Stimulated activated naive B cell treated with anti-CD40 and anti-IgM and Interleukin-4, amounts not matched to agents 10 μg/mL and 1 μg/mL and 100 μg/mL, for 72 hours (primary cell): ENCODE results near the gene CCNF.
"Not testable (repeated sequence)": the region's sequence is repeated elsewhere in the genome, so short reads cannot be mapped to it uniquely, and the experiment has no call there.

Experiments
- ATAC-seq, 2 donors: fragments of 150-1000 bp; cut with Tn5 transposase; replicated peaks; 2 replicates each; pipeline ENCODE4 v1.10.0; 2021; ENCODE audit warnings: moderate library complexity in 1 of 2
- DNase-seq: peaks from one replicate; pipeline ENCODE4 v3.0.0; 2021
- H3K27ac Mint-ChIP-seq: one replicate; pipeline ENCODE4 v1.8.0; 2022; ENCODE audit warnings: mild to moderate bottlenecking, mixed read lengths
- H3K27me3 Mint-ChIP-seq, 2 donors: one replicate each; pipeline ENCODE4 v1.8.0; 2022; ENCODE audit warnings: mixed read lengths in 2 of 2
- H3K36me3 Mint-ChIP-seq, 2 donors: one replicate each; pipeline ENCODE4 v1.8.0; 2022; ENCODE audit warnings: mixed read lengths in 2 of 2, mild to moderate bottlenecking in 1 of 2
- H3K4me1 Mint-ChIP-seq, 2 donors: one replicate each; pipeline ENCODE4 v1.8.0; 2022; ENCODE audit warnings: mixed read lengths in 2 of 2, mild to moderate bottlenecking in 1 of 2
- H3K4me3 Mint-ChIP-seq, 2 donors: one replicate each; pipeline ENCODE4 v1.8.0; 2022; ENCODE audit warnings: mild to moderate bottlenecking in 2 of 2, mixed read lengths in 2 of 2, moderate library complexity in 1 of 2
- H3K9me3 Mint-ChIP-seq, 2 donors: one replicate each; pipeline ENCODE4 v1.8.0; 2022; ENCODE audit warnings: mixed read lengths in 2 of 2, mild to moderate bottlenecking in 1 of 2

Gene CCNF

DNA sequence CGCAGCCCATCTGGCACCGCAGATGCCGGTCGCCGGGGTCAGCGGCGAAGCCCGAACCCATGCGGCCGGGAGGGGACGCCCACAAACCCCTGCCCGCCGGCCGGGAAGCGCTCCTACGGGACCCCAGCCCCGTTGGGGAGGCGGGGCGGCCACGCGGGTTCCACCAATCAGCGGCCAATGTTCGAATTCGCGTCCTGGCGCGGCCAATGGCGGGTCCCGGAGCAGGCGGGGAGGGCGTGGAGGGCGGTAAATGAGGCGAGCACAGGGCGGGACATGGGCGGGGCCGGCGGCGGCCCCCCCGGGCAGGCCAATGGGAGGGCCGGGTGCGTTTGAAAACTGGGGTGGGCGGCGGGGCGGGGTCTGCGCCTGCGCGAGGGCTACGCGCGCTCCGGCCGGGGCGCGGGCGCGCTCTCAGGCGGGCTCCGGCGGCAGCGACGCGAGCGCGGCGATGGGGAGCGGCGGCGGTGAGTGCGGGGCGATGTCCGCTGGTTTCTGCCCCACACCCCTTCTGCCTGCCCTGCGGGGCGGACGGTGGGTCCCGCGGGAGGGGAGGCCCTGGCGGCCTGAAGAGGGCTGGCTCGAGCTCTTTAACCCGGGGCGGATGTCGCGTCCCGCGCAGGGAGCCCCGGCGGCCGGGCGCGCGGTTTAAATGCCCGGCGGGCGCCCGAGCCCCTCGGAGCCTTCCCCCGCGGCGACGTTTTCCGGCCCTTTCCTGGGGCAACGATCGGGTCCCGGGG, at the start of gene CCNF:
CCNF (plus strand) TSS at position 414 of the 737 bp plus-strand sequence; CDS start at position 449, 35 bp downstream.
- ATAC-seq, result peak; percentile 93 to 96
- Mint-ChIP-seq H3K9me3 (no peaks in the 10 kb centered on the region), H3K4me1 (peaks cover 13 to 18% of the 10 kb centered on the region in 2 donors), H3K27ac (peak within 1 kb of the TSS; percentile 67), H3K4me3 (peak within 1 kb of the TSS; percentile 89 to 90), H3K36me3 (peaks cover 6 to 7% of the 10 kb centered on the region in 2 donors), H3K27me3 (no peaks in the 10 kb centered on the region)
- peak; percentile 90 for DNase-seq

DNA sequence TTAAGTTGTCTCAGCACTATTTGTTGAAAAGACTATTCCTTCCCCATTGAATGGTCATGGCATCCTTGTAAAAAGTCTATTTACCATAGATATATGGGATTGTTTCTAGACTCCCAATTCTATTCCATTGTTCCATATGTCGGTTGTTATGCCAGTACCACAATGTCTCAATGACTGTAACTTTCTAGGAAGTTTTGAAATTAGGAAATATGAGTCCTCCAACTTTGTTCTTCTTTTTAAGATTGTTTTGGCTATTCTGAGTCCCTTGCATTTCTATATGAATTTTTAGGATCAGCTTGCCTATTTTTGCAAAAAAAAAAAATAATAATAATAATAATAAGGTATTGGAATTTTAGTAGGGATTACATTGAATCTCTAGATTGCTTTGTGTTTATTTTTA, 45.7 kb upstream of the CCNF start:
- Mint-ChIP-seq H3K9me3 (peaks cover 2 to 4% of the 10 kb centered on the region in 2 donors), H3K4me1 (no peaks in the 10 kb centered on the region), H3K27ac (no peak overlapping the region), H3K36me3 (peaks cover 2 to 4% of the 10 kb centered on the region in 2 donors), H3K4me3 (no peak overlapping the region), H3K27me3 (peaks cover 12 to 36% of the 10 kb centered on the region in 2 donors)
- DNase-seq (no peak), ATAC-seq (no peak)

DNA sequence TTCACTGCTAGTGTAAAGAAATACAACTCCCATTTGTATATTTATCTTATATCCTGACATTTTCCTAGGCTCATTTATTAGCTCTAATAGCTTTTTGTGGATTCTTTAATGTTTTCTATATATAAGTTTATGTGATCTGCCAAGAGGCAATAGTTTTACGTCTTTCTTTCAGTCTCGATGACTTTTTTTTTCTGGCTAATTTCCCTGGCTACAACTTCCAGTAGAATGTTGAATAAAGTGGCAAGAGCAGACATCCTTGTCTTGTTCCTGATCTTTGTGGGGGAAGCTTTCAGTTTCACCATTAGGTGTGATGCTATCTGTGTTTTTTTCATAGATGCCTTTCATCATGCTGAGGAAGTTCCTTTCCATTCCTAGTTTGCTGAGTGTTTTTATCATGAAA, 44.8 kb upstream of the CCNF start:
- H3K27ac Mint-ChIP-seq, result no peak overlapping the region
- ATAC-seq (no peak), DNase-seq (no peak)
- H3K27me3 Mint-ChIP-seq, result peaks cover 12 to 40% of the 10 kb centered on the region in 2 donors
- H3K36me3 Mint-ChIP-seq, result peaks cover 4 to 7% of the 10 kb centered on the region in 2 donors
- H3K4me1 Mint-ChIP-seq, result no peaks in the 10 kb centered on the region
- no peak overlapping the region for H3K4me3 Mint-ChIP-seq
- peaks cover 7 to 9% of the 10 kb centered on the region in 2 donors for H3K9me3 Mint-ChIP-seq

- Mint-ChIP-seq H3K27me3 (peaks cover 12 to 40% of the 10 kb centered on the region in 2 donors), H3K9me3 (peaks cover 7 to 9% of the 10 kb centered on the region in 2 donors), H3K27ac (no peak overlapping the region), H3K4me1 (no peaks in the 10 kb centered on the region), H3K4me3 (no peak overlapping the region), H3K36me3 (peaks cover 6 to 7% of the 10 kb centered on the region in 2 donors)
- ATAC-seq (no peak), DNase-seq (no peak)
Measured at GRCh38 chr16:2385190-2385836, 43.9 kb upstream of the CCNF start.

DNA sequence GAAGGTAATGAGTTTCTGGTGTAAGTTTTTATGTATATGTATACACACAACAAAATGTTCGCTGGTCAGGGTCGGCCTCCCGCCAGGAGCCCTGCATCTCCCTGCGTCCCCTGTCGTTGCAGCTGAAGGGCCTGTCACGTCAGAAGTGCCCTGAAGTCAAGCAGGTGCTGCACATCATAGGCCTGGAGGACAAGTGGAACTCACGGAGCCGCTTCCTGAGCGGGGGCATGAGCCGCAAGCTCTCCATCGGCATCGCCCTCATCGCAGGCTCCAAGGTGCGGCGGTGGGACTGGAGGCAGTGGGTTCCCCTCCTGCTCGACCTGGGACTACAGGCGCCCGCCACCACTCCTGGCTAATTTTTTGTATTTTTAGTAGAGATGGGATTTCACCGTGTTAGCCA, 43.3 kb upstream of the CCNF start:
- not testable (repeated sequence) for H3K36me3 Mint-ChIP-seq

DNA sequence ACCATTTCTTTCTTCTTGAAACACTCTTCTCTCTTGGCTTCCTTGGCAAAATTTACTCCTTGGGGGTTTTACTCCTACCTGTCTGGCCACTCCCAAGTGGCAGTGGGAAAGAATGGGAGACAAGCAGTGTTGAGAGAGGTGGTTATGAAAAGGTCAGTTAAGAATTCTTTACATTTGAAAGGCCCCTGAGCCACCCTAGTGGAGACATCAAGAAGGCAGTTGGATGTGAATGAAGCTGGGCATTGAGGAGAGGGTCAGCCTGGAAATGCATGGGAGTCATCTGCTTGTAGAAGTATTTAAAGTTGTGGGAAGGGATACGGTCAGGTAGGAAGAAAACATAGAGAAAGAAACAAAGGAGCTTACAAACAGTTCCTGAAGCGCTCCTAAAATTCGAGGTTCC, 42.3 kb upstream of the CCNF start:
- Mint-ChIP-seq H3K36me3 (peaks cover 6 to 7% of the 10 kb centered on the region in 2 donors), H3K4me3 (no peak overlapping the region), H3K4me1 (no peaks in the 10 kb centered on the region), H3K27ac (no peak overlapping the region), H3K27me3 (peaks cover 17 to 43% of the 10 kb centered on the region in 2 donors), H3K9me3 (peaks cover 7 to 9% of the 10 kb centered on the region in 2 donors)
- DNase-seq (no peak), ATAC-seq (no peak)

More for the DNA sequence above, 43.3 kb upstream of the CCNF start:
- H3K27me3 Mint-ChIP-seq, result peaks cover 13 to 42% of the 10 kb centered on the region in 2 donors
- not testable (repeated sequence) for ATAC-seq, H3K27ac Mint-ChIP-seq, H3K9me3 Mint-ChIP-seq, H3K4me3 Mint-ChIP-seq, H3K4me1 Mint-ChIP-seq, DNase-seq

GRCh38 chr16:2388139-2388874, 40.9 kb upstream of the CCNF start:
- H3K27me3 Mint-ChIP-seq, result peaks cover 13 to 44% of the 10 kb centered on the region in 2 donors
- no peak overlapping the region for H3K27ac Mint-ChIP-seq
- peaks cover 6 to 7% of the 10 kb centered on the region in 2 donors for H3K36me3 Mint-ChIP-seq
- ATAC-seq (no peak), DNase-seq (no peak)
- no peak overlapping the region for H3K4me3 Mint-ChIP-seq
- H3K4me1 Mint-ChIP-seq, result no peaks in the 10 kb centered on the region
- peaks cover 7 to 9% of the 10 kb centered on the region in 2 donors for H3K9me3 Mint-ChIP-seq

DNA sequence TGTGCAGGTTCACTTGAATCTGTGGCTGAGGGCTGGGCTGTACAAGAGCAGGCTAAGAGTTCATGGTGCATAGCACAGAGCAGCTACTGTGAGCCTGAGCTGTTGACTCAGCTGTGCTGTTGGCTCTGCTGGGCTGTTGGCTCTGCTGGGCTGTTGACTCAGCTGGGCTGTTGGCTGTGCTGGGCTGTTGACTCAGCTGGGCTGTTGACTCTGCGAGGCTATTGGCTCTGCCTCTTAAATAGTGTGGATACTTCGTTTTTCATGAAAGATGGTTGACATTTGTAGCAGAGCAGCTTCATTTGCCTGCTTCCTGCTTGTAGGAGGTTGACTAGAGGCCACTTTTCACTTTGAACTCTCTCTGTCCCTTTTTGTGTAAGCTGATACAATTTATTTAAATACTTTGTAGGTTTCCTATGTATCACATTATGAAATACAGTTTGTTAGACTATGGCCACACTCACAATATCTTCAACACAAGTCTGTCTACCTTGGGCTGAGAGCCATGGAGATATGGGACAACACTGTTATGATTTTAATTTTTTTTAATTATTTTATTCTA, 40.3 kb upstream of the CCNF start:
- DNase-seq (no peak), ATAC-seq (no peak)
- H3K36me3 Mint-ChIP-seq, result peaks cover 6 to 7% of the 10 kb centered on the region in 2 donors
- peaks cover 7 to 9% of the 10 kb centered on the region in 2 donors for H3K9me3 Mint-ChIP-seq
- H3K27me3 Mint-ChIP-seq, result peaks cover 13 to 44% of the 10 kb centered on the region in 2 donors
- H3K4me1 Mint-ChIP-seq, result no peaks in the 10 kb centered on the region
- H3K4me3 Mint-ChIP-seq, result no peak overlapping the region
- H3K27ac Mint-ChIP-seq, result no peak overlapping the region

DNA sequence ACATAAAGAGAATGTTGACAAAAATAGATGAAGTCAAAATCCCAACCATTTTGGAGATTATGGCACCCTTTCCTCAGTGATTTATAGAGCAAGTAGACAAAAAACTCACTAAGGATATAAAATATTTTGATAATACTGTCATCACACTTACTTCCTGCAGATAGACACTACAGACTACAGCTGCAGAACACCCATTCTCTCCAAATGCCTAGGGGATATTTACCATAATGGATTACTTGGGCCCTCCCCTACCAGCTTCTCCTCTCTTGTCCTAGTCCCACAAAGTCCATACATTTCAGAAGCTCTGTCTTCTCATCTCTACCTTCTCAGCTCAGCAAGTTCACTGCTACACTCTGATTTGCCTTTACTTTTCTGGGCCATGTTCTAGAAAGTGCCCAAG, 37.2 kb upstream of the CCNF start:
- DNase-seq (no peak), ATAC-seq (no peak)
- H3K9me3 Mint-ChIP-seq, result peaks cover 7 to 9% of the 10 kb centered on the region in 2 donors
- H3K4me1 Mint-ChIP-seq, result no peaks in the 10 kb centered on the region
- no peak overlapping the region for H3K27ac Mint-ChIP-seq
- peaks cover 6 to 7% of the 10 kb centered on the region in 2 donors for H3K36me3 Mint-ChIP-seq
- no peak overlapping the region for H3K4me3 Mint-ChIP-seq
- peaks cover 10 to 33% of the 10 kb centered on the region in 2 donors for H3K27me3 Mint-ChIP-seq

DNA sequence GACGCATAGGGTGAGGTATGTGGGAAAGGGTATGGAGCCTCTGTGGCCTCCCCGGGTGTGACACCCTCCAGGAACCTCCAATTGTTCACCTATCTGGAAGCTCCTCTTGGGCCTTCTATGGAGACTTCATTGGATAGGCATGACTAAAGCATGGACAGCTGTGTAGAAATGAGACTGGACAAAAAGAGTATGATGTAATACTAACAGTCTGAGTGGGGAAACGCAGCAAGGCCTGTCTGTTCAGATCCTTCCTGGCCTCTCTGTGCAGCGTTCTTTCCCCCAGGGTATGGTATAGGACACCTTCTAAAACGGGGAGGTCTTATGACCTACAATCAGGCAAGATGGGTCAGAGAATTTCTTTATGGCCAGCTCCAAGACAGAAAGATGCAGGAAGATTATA, 30.7 kb upstream of the CCNF start:
- Mint-ChIP-seq H3K4me3 (no peak overlapping the region), H3K36me3 (no peaks in the 10 kb centered on the region), H3K9me3 (no peaks in the 10 kb centered on the region), H3K4me1 (no peaks in the 10 kb centered on the region), H3K27me3 (peaks cover 0 to 7% of the 10 kb centered on the region in 2 donors), H3K27ac (no peak overlapping the region)
- ATAC-seq (no peak), DNase-seq (no peak)

GRCh38 chr16:2404099-2404498, 25.1 kb upstream of the CCNF start:
- H3K27me3 Mint-ChIP-seq, result peaks cover 13 to 16% of the 10 kb centered on the region in 2 donors
- H3K4me1 Mint-ChIP-seq, result no peaks in the 10 kb centered on the region
- no peaks in the 10 kb centered on the region for H3K9me3 Mint-ChIP-seq
- no peaks in the 10 kb centered on the region for H3K36me3 Mint-ChIP-seq
- H3K4me3 Mint-ChIP-seq, result no peak overlapping the region
- no peak overlapping the region for H3K27ac Mint-ChIP-seq
- ATAC-seq (no peak), DNase-seq (no peak)

DNA sequence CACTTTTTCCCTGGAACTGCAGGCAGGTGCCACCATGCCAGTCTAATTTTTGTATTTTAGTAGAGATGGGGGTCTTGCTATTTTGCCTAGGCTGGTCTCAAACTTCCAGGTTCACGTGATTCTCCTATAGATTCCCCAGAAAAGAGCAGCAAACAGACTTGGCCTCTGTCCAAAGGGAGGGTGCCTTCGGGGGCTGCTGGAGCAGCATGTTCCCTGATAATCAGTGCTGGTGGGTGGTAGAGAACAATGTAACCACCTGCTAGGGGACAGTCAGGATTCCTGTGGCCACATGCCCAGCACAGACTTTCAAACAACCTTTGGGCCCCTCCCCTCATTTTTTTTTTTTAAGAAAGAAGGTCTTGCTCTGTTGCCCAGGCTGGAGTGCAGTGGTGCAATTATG, 14.2 kb upstream of the CCNF start:
- H3K4me1 Mint-ChIP-seq, result peaks cover 0 to under 1% of the 10 kb centered on the region in 2 donors
- DNase-seq (no peak), ATAC-seq (no peak)
- H3K9me3 Mint-ChIP-seq, result no peaks in the 10 kb centered on the region
- H3K27me3 Mint-ChIP-seq, result peaks cover 8 to 29% of the 10 kb centered on the region in 2 donors
- H3K4me3 Mint-ChIP-seq, result no peak overlapping the region
- H3K27ac Mint-ChIP-seq, result no peak overlapping the region
- H3K36me3 Mint-ChIP-seq, result no peaks in the 10 kb centered on the region

- no peak for DNase-seq
- H3K27me3 Mint-ChIP-seq, result peaks cover 0 to 8% of the 10 kb centered on the region in 2 donors
- no peaks in the 10 kb centered on the region for H3K36me3 Mint-ChIP-seq
Measured at GRCh38 chr16:2420035-2420434, 9.2 kb upstream of the CCNF start.

More at GRCh38 chr16:2420035-2420434, 9.2 kb upstream of the CCNF start:
- Mint-ChIP-seq H3K9me3 (no peaks in the 10 kb centered on the region), H3K27ac (no peak overlapping the region), H3K4me1 (peaks cover 0 to 2% of the 10 kb centered on the region in 2 donors), H3K4me3 (no peak overlapping the region)
- ATAC-seq, result no peak
